ENCODE measurements around the gene PNPLA5. TPM values are rescaled to one million over a fixed set of nuclear protein-coding genes. Genes with fewer than 3 reads are reported as not detected.

PNPLA5 gene
- total RNA-seq, 4 donors from 2014 or later = not detected

- TF ChIP-seq, protein P1, sequence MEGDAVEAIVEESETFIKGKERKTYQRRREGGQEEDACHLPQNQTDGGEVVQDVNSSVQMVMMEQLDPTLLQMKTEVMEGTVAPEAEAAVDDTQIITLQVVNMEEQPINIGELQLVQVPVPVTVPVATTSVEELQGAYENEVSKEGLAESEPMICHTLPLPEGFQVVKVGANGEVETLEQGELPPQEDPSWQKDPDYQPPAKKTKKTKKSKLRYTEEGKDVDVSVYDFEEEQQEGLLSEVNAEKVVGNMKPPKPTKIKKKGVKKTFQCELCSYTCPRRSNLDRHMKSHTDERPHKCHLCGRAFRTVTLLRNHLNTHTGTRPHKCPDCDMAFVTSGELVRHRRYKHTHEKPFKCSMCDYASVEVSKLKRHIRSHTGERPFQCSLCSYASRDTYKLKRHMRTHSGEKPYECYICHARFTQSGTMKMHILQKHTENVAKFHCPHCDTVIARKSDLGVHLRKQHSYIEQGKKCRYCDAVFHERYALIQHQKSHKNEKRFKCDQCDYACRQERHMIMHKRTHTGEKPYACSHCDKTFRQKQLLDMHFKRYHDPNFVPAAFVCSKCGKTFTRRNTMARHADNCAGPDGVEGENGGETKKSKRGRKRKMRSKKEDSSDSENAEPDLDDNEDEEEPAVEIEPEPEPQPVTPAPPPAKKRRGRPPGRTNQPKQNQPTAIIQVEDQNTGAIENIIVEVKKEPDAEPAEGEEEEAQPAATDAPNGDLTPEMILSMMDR (IDR thresholded peaks at IDR 0.05; ENCODE audit: low read depth) = no peak
These were observed 59.2 kb downstream of the PNPLA5 start for GRCh38 chr22:43832393-43833265.

GRCh38 chr22:43831561-43832392 is 60.0 kb downstream of the PNPLA5 start:
- TF ChIP-seq, protein P1 (IDR thresholded peaks at IDR 0.05; ENCODE audit: low read depth) = no peak

GRCh38 chr22:43830931-43831560 is 60.8 kb downstream of the PNPLA5 start:
- TF ChIP-seq, protein P1 (IDR thresholded peaks at IDR 0.05; ENCODE audit: low read depth) = no peak

- TF ChIP-seq, protein P1 (IDR thresholded peaks at IDR 0.05; ENCODE audit: low read depth) = no peak
These were observed 61.6 kb downstream of the PNPLA5 start for GRCh38 chr22:43829904-43830851.

Other genes starting within 250 kb of the PNPLA5 start
- gene EFCAB6, start 79.7 kb downstream of the PNPLA5 start, total RNA-seq = 1 to 10 TPM; 2.1 to 4.0 (median 2.4) TPM
- gene SULT4A1, start 29.5 kb downstream of the PNPLA5 start, total RNA-seq = under 1 TPM in 1 of 4 donors, not detected in 3; 0.98 TPM
- gene PNPLA3, start 31.8 kb upstream of the PNPLA5 start, total RNA-seq = 1 to 10 TPM; 2.3 to 6.6 (median 3.1) TPM
- 10 to 100 TPM; 31.3 to 54.1 (median 42.2) TPM for gene SAMM50, start 63.4 kb upstream of the PNPLA5 start, total RNA-seq
- gene PARVB, start 132.3 kb upstream of the PNPLA5 start, total RNA-seq = 100 to 1,000 TPM in 1 of 4 donors, 10 to 100 TPM in 3; 47.8 to 175 (median 52.8) TPM